Mucosa of descending colon (tissue), 3 donors: ENCODE data around the gene TENM4. TPM values are rescaled to one million over a fixed set of nuclear protein-coding genes. Genes with fewer than 3 reads are reported as not detected.
A peak's percentile ranks its signal among the peaks of the same experiment; 100 is the strongest.
"Not testable (repeated sequence)": the region's sequence is repeated elsewhere in the genome, so short reads cannot be mapped to it uniquely, and the experiment has no call there.

Experiments
- ATAC-seq: fragments of 200-7000 bp; cut with Tn5 transposase; one replicate; pipeline ENCODE4 v1.9.1; 2020; ENCODE audit warnings: mild to moderate bottlenecking, moderate library complexity
- DNase-seq, 3 donors: peaks; one replicate each; pipeline ENCODE4 v3.0.0-alpha.2; 2020
- H3K36me3 ChIP-seq: fragments of 200-600 bp; one replicate; pipeline ENCODE4 v1.8.0; 2021; ENCODE audit warnings: low read depth, mild to moderate bottlenecking
- H3K4me1 ChIP-seq: fragments of 200-600 bp; one replicate; pipeline ENCODE4 v1.8.0; 2021; ENCODE audit warnings: low read depth, mild to moderate bottlenecking
- H3K4me3 ChIP-seq: fragments of 200-600 bp; one replicate; pipeline ENCODE4 v1.8.0; 2021; ENCODE audit warnings: mild to moderate bottlenecking
- H3K9me3 ChIP-seq: fragments of 200-600 bp; one replicate; pipeline ENCODE4 v1.8.0; 2021; ENCODE audit warnings: mild to moderate bottlenecking
- CTCF ChIP-seq: fragments of 200-600 bp; IDR thresholded peaks from one replicate; pipeline ENCODE4 v1.8.0; 2022; ENCODE audit warnings: antibody characterized with exemption, mild to moderate bottlenecking
- intact Hi-C, 2 donors: fragments of 100-400 bp; cut with DNase I in 1 of 2; cut with micrococcal nuclease in 1 of 2; formaldehyde crosslinking; loops; one replicate each; pipeline versions ENCODE4 v1.11.0 to v1.11.1; 2022; cut with DNase I, micrococcal nuclease
- total RNA-seq, 3 donors: library from RNA; stranded (reverse); fragmentation: NEBNext Ultra II Directional in 2 of 3; extraction: Animal tissue kit (Norgen Biotek cat#: 25700) in 2 of 3; gene quantifications; one replicate each; pipeline versions ENCODE4 v1.2.1 to v1.2.4, GENCODE V29; 2021 to 2023
- donor health status: DM: no; HTN: no; CAD: no; lungs with moderate emphysema.
- donor health status: DM: no; HTN: no; CAD: no.
- donor health status: DM: no; HTN: yes; CAD: no.

TENM4 gene
- total RNA-seq, 3 donors from 2014 or later = 0.70 to 1.6 (median 1.2) TPM

- H3K4me3 ChIP-seq = no peak overlapping the region
- ATAC-seq (no peak), DNase-seq (no peak)
- no peak for TF ChIP-seq CTCF
- intact Hi-C loops = no loop called here
- H3K9me3 ChIP-seq = no peaks in the 10 kb centered on the region
- H3K4me1 ChIP-seq = no peaks in the 10 kb centered on the region
- H3K36me3 ChIP-seq = no peaks in the 10 kb centered on the region
Measured at GRCh38 chr11:78829146-78829545, 611.7 kb downstream of the TENM4 start.

GRCh38 chr11:78828676-78829075 lies 612.2 kb downstream of the TENM4 start:
- ATAC-seq (peak; percentile 13), DNase-seq (no peak)
- Histone ChIP-seq H3K36me3 (no peaks in the 10 kb centered on the region), H3K4me3 (no peak overlapping the region), H3K4me1 (no peaks in the 10 kb centered on the region), H3K9me3 (no peaks in the 10 kb centered on the region)
- intact Hi-C loops = no loop called here
- no peak for TF ChIP-seq CTCF

GRCh38 chr11:78827291-78827690 lies 613.5 kb downstream of the TENM4 start:
- H3K36me3 ChIP-seq, H3K4me1 ChIP-seq, intact Hi-C loops, H3K4me3 ChIP-seq, H3K9me3 ChIP-seq, DNase-seq, ATAC-seq: not testable (repeated sequence)

GRCh38 chr11:78825591-78826020 lies 615.2 kb downstream of the TENM4 start:
- DNase-seq (no peak), ATAC-seq (no peak)
- Histone ChIP-seq H3K4me1 (no peaks in the 10 kb centered on the region), H3K4me3 (no peak overlapping the region), H3K9me3 (no peaks in the 10 kb centered on the region), H3K36me3 (no peaks in the 10 kb centered on the region)
- intact Hi-C loops = no loop called here
- no peak for TF ChIP-seq CTCF

GRCh38 chr11:78823588-78823987 lies 617.2 kb downstream of the TENM4 start:
- no peak for TF ChIP-seq CTCF
- Histone ChIP-seq H3K4me1 (no peaks in the 10 kb centered on the region), H3K4me3 (no peak overlapping the region), H3K9me3 (no peaks in the 10 kb centered on the region), H3K36me3 (no peaks in the 10 kb centered on the region)
- DNase-seq (no peak), ATAC-seq (no peak)
- intact Hi-C loops = no loop called here

- no peak for ATAC-seq
- Histone ChIP-seq H3K4me1 (no peaks in the 10 kb centered on the region), H3K4me3 (no peak overlapping the region), H3K9me3 (no peaks in the 10 kb centered on the region), H3K36me3 (no peaks in the 10 kb centered on the region)
- DNase-seq = no peak
- intact Hi-C loops = no loop called here
- TF ChIP-seq CTCF = no peak
Measured at GRCh38 chr11:78822931-78823423, 617.9 kb downstream of the TENM4 start.
